A549 treated with AZD2906 at 1 μM for 4 hours (cell line): Measurements from ENCODE around the gene HNRNPAB. TPM values are rescaled to one million over a fixed set of nuclear protein-coding genes. Genes with fewer than 3 reads are reported as not detected.

Experiments used
- total RNA-seq: library from RNA; stranded (reverse); fragments of 200-300 nt; extraction: Qiagen RNA extraction; gene quantifications from 5 replicates; pipeline ENCODE4 v1.2.3, GENCODE V29; 2022

HNRNPAB gene
- 303 to 325 TPM (median 313 TPM) in 5 replicates for total RNA-seq

DNA sequence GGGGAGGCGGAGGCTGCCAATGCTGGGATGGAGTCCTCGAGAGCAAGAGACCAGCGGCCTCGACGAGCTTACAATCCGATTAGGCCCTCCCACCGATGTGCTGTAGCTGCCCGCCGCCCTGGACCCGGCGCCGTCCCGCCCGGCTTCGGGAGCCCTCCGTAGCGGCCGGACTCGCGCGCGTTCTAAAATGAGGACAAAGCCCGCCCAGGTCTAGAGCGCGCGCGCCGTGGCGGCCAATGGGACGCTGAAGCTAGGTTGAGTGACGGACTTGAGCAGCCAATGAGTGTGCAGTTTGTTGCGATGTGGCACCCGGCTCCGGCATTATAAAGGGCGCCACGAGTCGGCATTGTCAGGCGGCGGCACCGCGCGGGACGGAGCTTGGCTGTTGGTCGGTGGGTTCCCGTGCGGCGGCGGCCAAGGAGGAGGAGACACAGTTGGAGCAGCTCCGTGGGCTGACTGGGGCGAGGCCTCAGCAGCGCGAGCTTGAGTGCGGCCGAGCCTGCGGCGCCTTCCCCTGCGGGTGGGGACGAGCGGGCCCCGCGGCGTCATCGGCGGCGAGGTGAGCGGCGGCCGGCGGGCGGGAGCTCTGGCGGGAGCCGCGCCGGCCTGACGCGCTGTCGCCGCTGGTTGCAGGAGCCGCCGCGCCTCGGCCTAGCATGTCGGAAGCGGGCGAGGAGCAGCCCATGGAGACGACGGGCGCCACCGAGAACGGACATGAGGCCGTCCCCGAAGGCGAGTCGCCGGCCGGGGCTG, at the start of gene HNRNPAB:
HNRNPAB (plus strand) TSS at position 352 of the 753 bp plus-strand sequence; CDS start at position 657, 305 bp downstream.

GRCh38 chr5:178187014-178187413, 17.3 kb upstream of the HNRNPAB start, which contains the start of gene GMCL2:
Gene GMCL2 (minus strand): TSS chr5:178187371. CDS start chr5:178187299, 72 bp downstream.

GRCh38 chr5:178232124-178232919, 28.0 kb downstream of the HNRNPAB start, which contains the start of gene PHYKPL:
Gene PHYKPL (minus strand): TSS chr5:178232802. CDS start chr5:178232550, 252 bp downstream.

Other genes with a start within 250 kb of the HNRNPAB start
- gene PROP1, start 208.3 kb upstream of the HNRNPAB start, total RNA-seq, result 0.06 to 0.34 TPM (median 0.12 TPM) in 3 of 5 replicates, not detected in the others
- 0.77 to 1.1 TPM (median 1.0 TPM) in 5 replicates for gene N4BP3, start 91.0 kb upstream of the HNRNPAB start, total RNA-seq
- gene RMND5B, start 73.5 kb upstream of the HNRNPAB start, total RNA-seq, result 23.6 to 32.0 TPM (median 29.5 TPM) in 5 replicates
- gene NHP2, start 50.6 kb upstream of the HNRNPAB start, total RNA-seq, result 387 to 490 TPM (median 405 TPM) in 5 replicates
- gene GMCL2, start 17.2 kb upstream of the HNRNPAB start, total RNA-seq, result not detected in 5 replicates
- 6.1 to 9.4 TPM (median 8.9 TPM) in 5 replicates for gene PHYKPL, start 28.3 kb downstream of the HNRNPAB start, total RNA-seq